Vagina (tissue), 2 donors: ENCODE measurements around the gene TGFBR3. TPM values are rescaled to one million over a fixed set of nuclear protein-coding genes. Genes with fewer than 3 reads are reported as not detected.

Experiments
- DNase-seq, 2 donors: peaks; one replicate each; pipeline ENCODE4 v3.0.0-alpha.2; 2017; ENCODE audit errors: extremely low spot score in 2 of 2
- H3K27ac ChIP-seq: fragments of 200-600 bp; sonication (generic); one replicate; pipeline ENCODE4 v1.5.1; 2019
- H3K27me3 ChIP-seq: fragments of 200-600 bp; sonication (generic); one replicate; pipeline ENCODE4 v1.5.1; 2019
- H3K36me3 ChIP-seq, 2 donors: fragments of 200-600 bp; sonication (generic); one replicate each; pipeline ENCODE4 v1.5.1; 2017 to 2019
- H3K4me1 ChIP-seq: fragments of 200-600 bp; sonication (generic); one replicate; pipeline ENCODE4 v1.5.1; 2019
- H3K4me3 ChIP-seq, 2 donors: fragments of 200-600 bp; sonication (generic); 1 replicate in 1 of 2; 2 replicates in 1 of 2; pipeline ENCODE4 v1.5.1; 2016 to 2019
- H3K9me3 ChIP-seq: fragments of 200-600 bp; sonication (generic); one replicate; pipeline ENCODE4 v1.5.1; 2019
- POLR2A ChIP-seq, 2 donors: fragments of 450-650 bp; IDR thresholded peaks; one replicate each; pipeline ENCODE4 v1.6.1; 2017; ENCODE audit warnings: antibody characterized with exemption in 2 of 2, mild to moderate bottlenecking in 2 of 2, moderate library complexity in 2 of 2
- POLR2AphosphoS5 ChIP-seq, 2 donors: sonication (generic); formaldehyde crosslinking; IDR thresholded peaks; one replicate each; pipeline ENCODE4 v1.9.0; 2017; ENCODE audit warnings: antibody characterized with exemption in 2 of 2, mild to moderate bottlenecking in 2 of 2, low read depth in 1 of 2; ENCODE audit not compliant: insufficient read depth in 1 of 2
- intact Hi-C: fragments of 100-400 bp; cut with DNase I; formaldehyde crosslinking; loops from one replicate; pipeline ENCODE4 v1.15.1; 2023
- total RNA-seq: library from RNA; depleted of rRNA; stranded (reverse); fragments of >200 nt; gene quantifications from one replicate; pipeline ENCODE4 v1.2.3, GENCODE V29; 2016
- TF ChIP-seq, protein P1 (sequence below), 3 experiments: fragments of 450-650 bp in 2 of 3; fragments of 200-600 bp in 1 of 3; sonication (generic) in 1 of 3; IDR thresholded peaks; one replicate each; pipeline ENCODE4 v1.5.1; 2017 to 2019; ENCODE audit warnings: antibody characterized with exemption in 3 of 3, mild to moderate bottlenecking in 2 of 3, moderate library complexity in 2 of 3

Gene TGFBR3
- total RNA-seq, 1 donor from 2014 or later: 221 TPM

DNA sequence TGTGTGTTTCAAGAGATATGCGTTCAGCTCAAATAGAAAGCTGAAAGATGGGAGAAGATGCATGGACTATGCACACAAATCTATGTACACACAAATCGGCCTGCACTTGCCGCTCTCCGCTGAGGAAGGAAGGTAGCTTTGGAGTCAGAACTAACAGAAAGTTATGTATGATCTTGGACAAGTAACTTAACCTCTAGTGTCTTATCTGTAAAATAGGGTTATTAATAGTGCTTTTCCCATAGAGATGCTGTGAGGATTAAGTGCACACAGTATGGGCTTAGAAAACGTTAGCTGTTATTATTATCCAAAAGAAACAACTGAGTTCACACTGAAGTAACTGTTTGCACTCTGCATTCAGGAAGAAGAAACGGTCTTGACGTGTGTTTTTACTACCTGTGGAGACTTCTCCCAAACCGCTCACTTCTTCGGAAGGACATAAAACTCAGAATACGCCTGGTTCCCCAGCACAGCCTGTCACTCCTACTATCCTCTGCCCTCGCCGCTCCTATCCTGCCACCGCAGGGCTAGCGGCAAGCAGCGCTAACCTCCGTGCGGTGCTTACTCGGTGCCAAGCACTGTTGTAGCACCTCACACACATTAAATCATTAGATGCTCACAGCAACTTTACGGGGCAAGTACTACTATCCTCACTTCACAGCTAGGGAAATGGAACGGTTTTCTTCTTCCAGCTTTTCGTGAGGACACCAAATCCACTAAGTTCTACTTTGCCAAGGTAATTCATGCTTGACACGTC lies 1.3 kb downstream of the TGFBR3 start:
- intact Hi-C loops: loop anchor here (2.0 to 10.0 kb wide), 3 partner anchors 32 to 196 kb away; no protein-coding TSS in a partner anchor
- DNase-seq: no peak
- Histone ChIP-seq H3K4me3 (peak overlapping the region; percentile 84 to 99), H3K9me3 (no peaks in the 10 kb centered on the region), H3K4me1 (peaks cover 44% of the 10 kb centered on the region), H3K36me3 (no peaks in the 10 kb centered on the region), H3K27me3 (no peaks in the 10 kb centered on the region), H3K27ac (peak overlapping the region; percentile 97)
- TF ChIP-seq POLR2AphosphoS5 (IDR thresholded peaks at IDR 0.05; ENCODE audit: insufficient read depth in 1 of 2, low read depth in 1 of 2) (peak; percentile 21 to 50), POLR2A (IDR thresholded peaks at IDR 0.05) (no peak)
- TF ChIP-seq, protein P1, sequence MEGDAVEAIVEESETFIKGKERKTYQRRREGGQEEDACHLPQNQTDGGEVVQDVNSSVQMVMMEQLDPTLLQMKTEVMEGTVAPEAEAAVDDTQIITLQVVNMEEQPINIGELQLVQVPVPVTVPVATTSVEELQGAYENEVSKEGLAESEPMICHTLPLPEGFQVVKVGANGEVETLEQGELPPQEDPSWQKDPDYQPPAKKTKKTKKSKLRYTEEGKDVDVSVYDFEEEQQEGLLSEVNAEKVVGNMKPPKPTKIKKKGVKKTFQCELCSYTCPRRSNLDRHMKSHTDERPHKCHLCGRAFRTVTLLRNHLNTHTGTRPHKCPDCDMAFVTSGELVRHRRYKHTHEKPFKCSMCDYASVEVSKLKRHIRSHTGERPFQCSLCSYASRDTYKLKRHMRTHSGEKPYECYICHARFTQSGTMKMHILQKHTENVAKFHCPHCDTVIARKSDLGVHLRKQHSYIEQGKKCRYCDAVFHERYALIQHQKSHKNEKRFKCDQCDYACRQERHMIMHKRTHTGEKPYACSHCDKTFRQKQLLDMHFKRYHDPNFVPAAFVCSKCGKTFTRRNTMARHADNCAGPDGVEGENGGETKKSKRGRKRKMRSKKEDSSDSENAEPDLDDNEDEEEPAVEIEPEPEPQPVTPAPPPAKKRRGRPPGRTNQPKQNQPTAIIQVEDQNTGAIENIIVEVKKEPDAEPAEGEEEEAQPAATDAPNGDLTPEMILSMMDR (IDR thresholded peaks at IDR 0.05): no peak

DNA sequence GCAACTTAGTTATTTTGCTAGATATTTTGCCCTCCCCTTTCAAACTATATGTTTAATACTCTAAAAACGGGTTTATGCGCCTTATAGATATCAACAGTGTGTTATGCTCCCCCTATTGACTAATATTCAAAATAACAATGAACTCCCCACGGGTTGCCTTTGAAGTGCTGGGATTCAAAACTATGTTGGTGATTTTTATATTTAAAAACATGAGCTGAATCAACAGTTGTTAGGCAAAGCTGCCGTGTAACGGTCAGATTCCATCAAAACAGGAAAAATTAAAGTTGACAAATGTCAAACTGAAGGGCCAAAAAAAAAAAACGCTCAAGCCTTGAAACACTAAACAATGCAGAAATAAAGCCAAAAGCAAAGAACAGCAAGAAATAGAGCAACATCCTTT lies 2.5 kb downstream of the TGFBR3 start:
- TF ChIP-seq, protein P1 (IDR thresholded peaks at IDR 0.05): peak in 2 of 3 experiments; percentile 36 to 42
- TF ChIP-seq POLR2A (IDR thresholded peaks at IDR 0.05) (no peak), POLR2AphosphoS5 (IDR thresholded peaks at IDR 0.05; ENCODE audit: insufficient read depth in 1 of 2, low read depth in 1 of 2) (peak in 1 of 2 donors; percentile 51)
- DNase-seq: no peak
- Histone ChIP-seq H3K36me3 (no peaks in the 10 kb centered on the region), H3K27ac (peak overlapping the region; percentile 97), H3K4me3 (peak overlapping the region; percentile 84 to 99), H3K27me3 (no peaks in the 10 kb centered on the region), H3K9me3 (no peaks in the 10 kb centered on the region), H3K4me1 (peaks cover 52% of the 10 kb centered on the region)
- intact Hi-C loops: loop anchor here (10.0 kb wide), 1 partner anchor 139 kb away; no protein-coding TSS in a partner anchor

DNA sequence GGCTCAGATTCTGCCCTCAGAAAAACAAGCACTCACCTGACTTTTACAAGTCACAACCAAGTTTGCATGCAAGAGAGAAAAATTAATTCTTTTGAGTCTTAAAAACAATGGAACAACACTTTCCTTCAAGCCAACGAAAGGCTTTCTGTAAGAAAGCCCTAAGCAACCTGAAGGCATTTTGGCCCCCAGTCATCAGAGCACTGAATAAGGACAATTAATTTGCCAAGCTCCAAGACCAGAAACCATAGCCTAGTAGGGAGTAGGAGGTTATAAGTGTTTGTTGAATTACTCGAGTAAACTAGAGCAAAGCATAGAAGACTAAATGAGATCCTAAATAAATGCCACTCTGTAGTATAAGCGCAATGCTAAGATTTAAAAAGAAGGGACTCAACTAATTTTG lies 4.7 kb downstream of the TGFBR3 start:
- Histone ChIP-seq H3K4me1 (peaks cover 74% of the 10 kb centered on the region), H3K4me3 (no peak overlapping the region), H3K27me3 (no peaks in the 10 kb centered on the region), H3K36me3 (no peaks in the 10 kb centered on the region), H3K27ac (peak overlapping the region; percentile 45), H3K9me3 (no peaks in the 10 kb centered on the region)
- intact Hi-C loops: loop anchor here (10.0 kb wide), 1 partner anchor 136 kb away; no protein-coding TSS in a partner anchor
- TF ChIP-seq POLR2A (IDR thresholded peaks at IDR 0.05) (no peak), POLR2AphosphoS5 (IDR thresholded peaks at IDR 0.05; ENCODE audit: insufficient read depth in 1 of 2, low read depth in 1 of 2) (no peak)
- TF ChIP-seq, protein P1 (IDR thresholded peaks at IDR 0.05): no peak
- no peak for DNase-seq

DNA sequence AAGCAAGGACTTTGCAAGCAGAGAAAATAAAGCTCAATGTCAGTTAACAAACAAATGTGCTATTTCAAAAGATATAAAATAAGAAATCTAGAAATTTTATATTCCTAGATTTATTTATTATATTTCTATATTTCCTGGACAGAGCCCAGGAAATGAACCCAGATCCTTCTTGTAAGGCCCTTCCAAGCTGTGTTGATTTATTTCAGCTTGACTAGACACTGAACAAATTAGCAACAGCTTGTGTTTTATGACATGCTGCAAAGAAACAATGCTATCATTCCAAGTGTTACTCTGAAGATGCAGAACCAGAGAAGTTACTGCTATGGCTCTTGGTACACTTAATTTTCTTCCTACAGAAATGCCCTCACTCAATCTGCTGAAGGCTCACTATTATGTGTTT lies 6.2 kb downstream of the TGFBR3 start:
- Histone ChIP-seq H3K9me3 (no peaks in the 10 kb centered on the region), H3K4me3 (no peak overlapping the region), H3K36me3 (no peaks in the 10 kb centered on the region), H3K4me1 (peaks cover 87% of the 10 kb centered on the region), H3K27me3 (no peaks in the 10 kb centered on the region), H3K27ac (peak overlapping the region; percentile 44)
- intact Hi-C loops: loop anchor here (10.0 kb wide), 1 partner anchor 135 kb away; no protein-coding TSS in a partner anchor
- no peak for DNase-seq
- TF ChIP-seq, protein P1 (IDR thresholded peaks at IDR 0.05): no peak
- TF ChIP-seq POLR2A (IDR thresholded peaks at IDR 0.05) (no peak), POLR2AphosphoS5 (IDR thresholded peaks at IDR 0.05; ENCODE audit: insufficient read depth in 1 of 2, low read depth in 1 of 2) (no peak)
